Right lobe of liver (tissue), 4 donors: ENCODE measurements around the gene SLC6A7.

Source experiments
- CTCF ChIP-seq, 4 donors: fragments of 200-600 bp in 3 of 4; fragments of 450-650 bp in 1 of 4; IDR thresholded peaks; one replicate each; pipeline versions ENCODE4 v1.5.1 to v1.8.0; 2016 to 2022; ENCODE audit warnings: antibody characterized with exemption in 4 of 4, mild to moderate bottlenecking in 2 of 4
- POLR2A ChIP-seq: fragments of 450-650 bp; IDR thresholded peaks from one replicate; pipeline ENCODE4 v1.6.1; 2017; ENCODE audit warnings: antibody characterized with exemption, mild to moderate bottlenecking
- donor health status: DM: no; HTN: no; CAD: no.
- donor health status: DM: no; HTN: no; CAD: no.
- donor health status: DM: no; HTN: yes; CAD: no.

- no peak for TF ChIP-seq POLR2A
- no peak for TF ChIP-seq CTCF (IDR thresholded peaks at IDR 0.05)
These were observed 46.9 kb upstream of the SLC6A7 start for GRCh38 chr5:150142959-150143349.
